K562 (cell line): ENCODE data around the gene ADAT3. TPM values are rescaled to one million over a fixed set of nuclear protein-coding genes. Genes with fewer than 3 reads are reported as not detected.
"Not testable (repeated sequence)": the region's sequence is repeated elsewhere in the genome, so short reads cannot be mapped to it uniquely, and the experiment has no call there.

Experiments
- CXXC5 ChIP-seq: fragments of 250-450 bp; sonication (Bioruptor Pico); IDR thresholded peaks from 2 replicates; pipeline ENCODE4 v1.8.0; 2022; ENCODE audit warnings: inconsistent platforms, mild to moderate bottlenecking, moderate library complexity
- TBP ChIP-seq: optimal IDR thresholded peaks from 2 replicates; pipeline ENCODE3; 2011; ENCODE audit warnings: low read depth, low read length, improper control_type of control experiment
- polyA plus RNA-seq, 8 experiments: library from polyadenylated mRNA; depleted of rRNA in 4 of 8; stranded (reverse) in 5 of 8; unstranded in 3 of 8; fragments of >200 nt; fragmentation: Nextera tagmentation in 2 of 8; fragmentation: Illumina TruSeq in 1 of 8; extraction: Ambion mirVana in 2 of 8; extraction: Trizol in 1 of 8; gene quantifications; 2 replicates each; pipeline versions ENCODE4 v1.2.1 to v1.2.3, GENCODE V29; 2011 to 2014; ENCODE audit warnings: inconsistent platforms in 1 of 8, missing spikeins in 1 of 8
- total RNA-seq, 7 experiments: library from RNA; depleted of rRNA in 6 of 7; stranded (reverse); fragments of >200 nt in 6 of 7; fragmentation: Illumina TruSeq in 2 of 7; extraction: Trizol in 2 of 7; gene quantifications; 2 replicates each; pipeline versions ENCODE4 v1.2.1 to v1.2.3, GENCODE V29; 2011 to 2021; ENCODE audit warnings: low replicate concordance in 1 of 7
- TF ChIP-seq, protein P1 (sequence below), 2 experiments: fragments of 450-650 bp in 1 of 2; sonication (generic) in 1 of 2; formaldehyde crosslinking in 1 of 2; IDR thresholded peaks; 2 replicates each; pipeline versions ENCODE4 v1.7.1 to v1.9.0; 2016 to 2022; ENCODE audit warnings: inconsistent platforms in 1 of 2, mild to moderate bottlenecking in 1 of 2, missing genetic modification reagents in 1 of 2
- TF ChIP-seq, protein P2 (sequence below): fragments of 250-450 bp; sonication (Bioruptor Pico); IDR thresholded peaks from 2 replicates; pipeline ENCODE4 v1.4.0; 2020
- TF ChIP-seq, protein P3 (sequence below): sonication (generic); formaldehyde crosslinking; IDR thresholded peaks from 2 replicates; pipeline ENCODE4 v1.8.1; 2023; ENCODE audit warnings: mild to moderate bottlenecking, missing genetic modification reagents
- TF ChIP-seq, protein P4 (sequence below): conservative IDR thresholded peaks from 2 replicates; pipeline ENCODE4 v1.6.1; 2011; ENCODE audit warnings: low read depth, mild to moderate bottlenecking, low read length; ENCODE audit not compliant: control insufficient read depth
- TF ChIP-seq, protein P5 (sequence below), 2 experiments: fragments of 200-800 bp in 1 of 2; sonication (Bioruptor generic) in 1 of 2; sonication (generic) in 1 of 2; formaldehyde crosslinking in 1 of 2; IDR thresholded peaks in 1 of 2; conservative IDR thresholded peaks in 1 of 2; 2 replicates each; pipeline versions ENCODE4 v1.5.0 to v1.6.1; 2016 to 2020; ENCODE audit warnings: missing compliant biosample characterization in 1 of 2, missing genetic modification characterization in 1 of 2, missing genetic modification reagents in 1 of 2

ADAT3 gene
- total and polyA plus RNA-seq, 9 of the 15 experiments (the other 6 are each of a cell fraction or from before 2014, with no cell fraction given): 0.67 to 15.6 (median 7.8) TPM; not detected in 4

GRCh38 chr19:1885398-1886119, 19.6 kb upstream of the ADAT3 start, which contains the start of gene ABHD17A (continued):
- TF ChIP-seq, protein P1, sequence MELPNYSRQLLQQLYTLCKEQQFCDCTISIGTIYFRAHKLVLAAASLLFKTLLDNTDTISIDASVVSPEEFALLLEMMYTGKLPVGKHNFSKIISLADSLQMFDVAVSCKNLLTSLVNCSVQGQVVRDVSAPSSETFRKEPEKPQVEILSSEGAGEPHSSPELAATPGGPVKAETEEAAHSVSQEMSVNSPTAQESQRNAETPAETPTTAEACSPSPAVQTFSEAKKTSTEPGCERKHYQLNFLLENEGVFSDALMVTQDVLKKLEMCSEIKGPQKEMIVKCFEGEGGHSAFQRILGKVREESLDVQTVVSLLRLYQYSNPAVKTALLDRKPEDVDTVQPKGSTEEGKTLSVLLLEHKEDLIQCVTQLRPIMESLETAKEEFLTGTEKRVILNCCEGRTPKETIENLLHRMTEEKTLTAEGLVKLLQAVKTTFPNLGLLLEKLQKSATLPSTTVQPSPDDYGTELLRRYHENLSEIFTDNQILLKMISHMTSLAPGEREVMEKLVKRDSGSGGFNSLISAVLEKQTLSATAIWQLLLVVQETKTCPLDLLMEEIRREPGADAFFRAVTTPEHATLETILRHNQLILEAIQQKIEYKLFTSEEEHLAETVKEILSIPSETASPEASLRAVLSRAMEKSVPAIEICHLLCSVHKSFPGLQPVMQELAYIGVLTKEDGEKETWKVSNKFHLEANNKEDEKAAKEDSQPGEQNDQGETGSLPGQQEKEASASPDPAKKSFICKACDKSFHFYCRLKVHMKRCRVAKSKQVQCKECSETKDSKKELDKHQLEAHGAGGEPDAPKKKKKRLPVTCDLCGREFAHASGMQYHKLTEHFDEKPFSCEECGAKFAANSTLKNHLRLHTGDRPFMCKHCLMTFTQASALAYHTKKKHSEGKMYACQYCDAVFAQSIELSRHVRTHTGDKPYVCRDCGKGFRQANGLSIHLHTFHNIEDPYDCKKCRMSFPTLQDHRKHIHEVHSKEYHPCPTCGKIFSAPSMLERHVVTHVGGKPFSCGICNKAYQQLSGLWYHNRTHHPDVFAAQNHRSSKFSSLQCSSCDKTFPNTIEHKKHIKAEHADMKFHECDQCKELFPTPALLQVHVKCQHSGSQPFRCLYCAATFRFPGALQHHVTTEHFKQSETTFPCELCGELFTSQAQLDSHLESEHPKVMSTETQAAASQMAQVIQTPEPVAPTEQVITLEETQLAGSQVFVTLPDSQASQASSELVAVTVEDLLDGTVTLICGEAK (IDR thresholded peaks at IDR 0.05): peak; percentile 95
- TF ChIP-seq, protein P1 (CRISPR knock-in tag; IDR thresholded peaks at IDR 0.05): not testable (repeated sequence)
- TF ChIP-seq, protein P2, sequence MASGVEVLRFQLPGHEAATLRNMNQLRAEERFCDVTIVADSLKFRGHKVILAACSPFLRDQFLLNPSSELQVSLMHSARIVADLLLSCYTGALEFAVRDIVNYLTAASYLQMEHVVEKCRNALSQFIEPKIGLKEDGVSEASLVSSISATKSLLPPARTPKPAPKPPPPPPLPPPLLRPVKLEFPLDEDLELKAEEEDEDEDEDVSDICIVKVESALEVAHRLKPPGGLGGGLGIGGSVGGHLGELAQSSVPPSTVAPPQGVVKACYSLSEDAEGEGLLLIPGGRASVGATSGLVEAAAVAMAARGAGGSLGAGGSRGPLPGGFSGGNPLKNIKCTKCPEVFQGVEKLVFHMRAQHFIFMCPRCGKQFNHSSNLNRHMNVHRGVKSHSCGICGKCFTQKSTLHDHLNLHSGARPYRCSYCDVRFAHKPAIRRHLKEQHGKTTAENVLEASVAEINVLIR (CRISPR knock-in tag): peak; percentile 87
- TF ChIP-seq, protein P3, sequence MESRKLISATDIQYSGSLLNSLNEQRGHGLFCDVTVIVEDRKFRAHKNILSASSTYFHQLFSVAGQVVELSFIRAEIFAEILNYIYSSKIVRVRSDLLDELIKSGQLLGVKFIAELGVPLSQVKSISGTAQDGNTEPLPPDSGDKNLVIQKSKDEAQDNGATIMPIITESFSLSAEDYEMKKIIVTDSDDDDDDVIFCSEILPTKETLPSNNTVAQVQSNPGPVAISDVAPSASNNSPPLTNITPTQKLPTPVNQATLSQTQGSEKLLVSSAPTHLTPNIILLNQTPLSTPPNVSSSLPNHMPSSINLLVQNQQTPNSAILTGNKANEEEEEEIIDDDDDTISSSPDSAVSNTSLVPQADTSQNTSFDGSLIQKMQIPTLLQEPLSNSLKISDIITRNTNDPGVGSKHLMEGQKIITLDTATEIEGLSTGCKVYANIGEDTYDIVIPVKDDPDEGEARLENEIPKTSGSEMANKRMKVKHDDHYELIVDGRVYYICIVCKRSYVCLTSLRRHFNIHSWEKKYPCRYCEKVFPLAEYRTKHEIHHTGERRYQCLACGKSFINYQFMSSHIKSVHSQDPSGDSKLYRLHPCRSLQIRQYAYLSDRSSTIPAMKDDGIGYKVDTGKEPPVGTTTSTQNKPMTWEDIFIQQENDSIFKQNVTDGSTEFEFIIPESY: peak; percentile 96
- TF ChIP-seq TBP (peak; percentile 20), CXXC5 (CRISPR knock-in tag) (peak; percentile 80)
- TF ChIP-seq, protein P4, sequence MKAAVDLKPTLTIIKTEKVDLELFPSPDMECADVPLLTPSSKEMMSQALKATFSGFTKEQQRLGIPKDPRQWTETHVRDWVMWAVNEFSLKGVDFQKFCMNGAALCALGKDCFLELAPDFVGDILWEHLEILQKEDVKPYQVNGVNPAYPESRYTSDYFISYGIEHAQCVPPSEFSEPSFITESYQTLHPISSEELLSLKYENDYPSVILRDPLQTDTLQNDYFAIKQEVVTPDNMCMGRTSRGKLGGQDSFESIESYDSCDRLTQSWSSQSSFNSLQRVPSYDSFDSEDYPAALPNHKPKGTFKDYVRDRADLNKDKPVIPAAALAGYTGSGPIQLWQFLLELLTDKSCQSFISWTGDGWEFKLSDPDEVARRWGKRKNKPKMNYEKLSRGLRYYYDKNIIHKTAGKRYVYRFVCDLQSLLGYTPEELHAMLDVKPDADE: peak; percentile 12; the same call in 1 of the 2 replicates
- TF ChIP-seq, protein P5, sequence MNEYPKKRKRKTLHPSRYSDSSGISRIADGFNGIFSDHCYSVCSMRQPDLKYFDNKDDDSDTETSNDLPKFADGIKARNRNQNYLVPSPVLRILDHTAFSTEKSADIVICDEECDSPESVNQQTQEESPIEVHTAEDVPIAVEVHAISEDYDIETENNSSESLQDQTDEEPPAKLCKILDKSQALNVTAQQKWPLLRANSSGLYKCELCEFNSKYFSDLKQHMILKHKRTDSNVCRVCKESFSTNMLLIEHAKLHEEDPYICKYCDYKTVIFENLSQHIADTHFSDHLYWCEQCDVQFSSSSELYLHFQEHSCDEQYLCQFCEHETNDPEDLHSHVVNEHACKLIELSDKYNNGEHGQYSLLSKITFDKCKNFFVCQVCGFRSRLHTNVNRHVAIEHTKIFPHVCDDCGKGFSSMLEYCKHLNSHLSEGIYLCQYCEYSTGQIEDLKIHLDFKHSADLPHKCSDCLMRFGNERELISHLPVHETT (CRISPR knock-in tag; conservative IDR thresholded peaks at IDR 0.05 in 1 of 2, IDR thresholded peaks at IDR 0.05 in 1 of 2): peak in 1 of 2 experiments; percentile 68; a peak in 2 of 4 replicates
